Measurements from ENCODE around the gene ARL4D. TPM values are rescaled to one million over a fixed set of nuclear protein-coding genes. Genes with fewer than 3 reads are reported as not detected.

Gene ARL4D
- total and polyA plus RNA-seq, 12 donors: 2.5 to 13.5 (median 4.1) TPM

DNA sequence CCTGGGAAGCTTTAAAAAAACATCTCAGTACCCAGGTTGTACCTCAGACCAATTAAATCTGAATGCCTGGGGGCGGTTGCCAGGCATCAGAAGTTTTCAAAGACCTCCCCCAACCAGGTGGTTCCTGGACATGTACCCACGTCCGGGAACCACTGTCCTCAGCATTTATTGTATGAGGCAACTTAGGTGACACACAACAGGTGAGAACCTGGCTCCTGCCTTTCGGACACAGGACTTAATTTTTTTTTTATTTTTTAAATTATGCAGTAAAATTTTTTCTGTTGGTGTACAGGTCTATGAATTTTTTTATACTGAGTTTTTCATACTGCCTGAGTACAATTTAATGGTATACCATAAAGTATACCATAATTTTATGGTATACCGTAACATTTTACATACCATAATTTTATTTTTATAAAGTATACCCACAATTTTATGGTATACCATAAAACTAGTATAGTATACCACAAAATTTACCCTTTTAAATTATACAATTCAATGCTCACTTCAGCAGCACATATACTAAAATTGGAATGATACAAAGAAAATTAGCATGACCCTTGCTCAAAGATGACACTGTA, 46.3 kb downstream of the ARL4D start:
- 70 to 89% methylated on average over 5 of the region's 5 CpGs for WGBS, 2 donors
- no peaks in the 10 kb centered on the region for H3K4me1 ChIP-seq
- no peak for ATAC-seq
- no peaks in the 10 kb centered on the region for H3K36me3 ChIP-seq
- intact Hi-C loops (cut with DNase I): no loop called here
- H3K27ac ChIP-seq: no peak overlapping the region
- no peak overlapping the region for H3K4me3 ChIP-seq
- H3K27me3 ChIP-seq: no peaks in the 10 kb centered on the region
- H3K9me3 ChIP-seq: no peaks in the 10 kb centered on the region
- TF ChIP-seq, protein P1, sequence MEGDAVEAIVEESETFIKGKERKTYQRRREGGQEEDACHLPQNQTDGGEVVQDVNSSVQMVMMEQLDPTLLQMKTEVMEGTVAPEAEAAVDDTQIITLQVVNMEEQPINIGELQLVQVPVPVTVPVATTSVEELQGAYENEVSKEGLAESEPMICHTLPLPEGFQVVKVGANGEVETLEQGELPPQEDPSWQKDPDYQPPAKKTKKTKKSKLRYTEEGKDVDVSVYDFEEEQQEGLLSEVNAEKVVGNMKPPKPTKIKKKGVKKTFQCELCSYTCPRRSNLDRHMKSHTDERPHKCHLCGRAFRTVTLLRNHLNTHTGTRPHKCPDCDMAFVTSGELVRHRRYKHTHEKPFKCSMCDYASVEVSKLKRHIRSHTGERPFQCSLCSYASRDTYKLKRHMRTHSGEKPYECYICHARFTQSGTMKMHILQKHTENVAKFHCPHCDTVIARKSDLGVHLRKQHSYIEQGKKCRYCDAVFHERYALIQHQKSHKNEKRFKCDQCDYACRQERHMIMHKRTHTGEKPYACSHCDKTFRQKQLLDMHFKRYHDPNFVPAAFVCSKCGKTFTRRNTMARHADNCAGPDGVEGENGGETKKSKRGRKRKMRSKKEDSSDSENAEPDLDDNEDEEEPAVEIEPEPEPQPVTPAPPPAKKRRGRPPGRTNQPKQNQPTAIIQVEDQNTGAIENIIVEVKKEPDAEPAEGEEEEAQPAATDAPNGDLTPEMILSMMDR (IDR thresholded peaks at IDR 0.05): no peak
- no peak for DNase-seq

DNA sequence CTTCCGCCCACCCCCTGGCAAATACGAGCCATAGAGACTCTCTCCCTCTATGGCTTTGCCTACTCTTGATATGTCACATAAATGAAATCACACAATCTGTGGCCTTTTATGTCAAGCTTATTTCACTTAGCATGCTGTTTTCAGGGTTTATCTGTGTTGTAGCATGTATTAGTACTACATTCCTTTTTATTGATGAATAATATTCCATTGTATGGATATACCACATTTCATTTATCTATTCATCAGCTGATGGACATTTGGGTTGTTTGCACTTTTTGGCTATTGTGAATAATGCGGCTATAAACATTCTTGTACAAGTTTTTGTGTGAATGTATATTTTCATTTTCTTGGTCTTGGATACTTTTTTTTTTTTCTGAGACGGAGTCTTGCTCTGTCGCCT, 48.0 kb downstream of the ARL4D start:
- ATAC-seq: no peak
- TF ChIP-seq, protein P1 (IDR thresholded peaks at IDR 0.05): no peak
- H3K27me3 ChIP-seq: no peaks in the 10 kb centered on the region

DNA sequence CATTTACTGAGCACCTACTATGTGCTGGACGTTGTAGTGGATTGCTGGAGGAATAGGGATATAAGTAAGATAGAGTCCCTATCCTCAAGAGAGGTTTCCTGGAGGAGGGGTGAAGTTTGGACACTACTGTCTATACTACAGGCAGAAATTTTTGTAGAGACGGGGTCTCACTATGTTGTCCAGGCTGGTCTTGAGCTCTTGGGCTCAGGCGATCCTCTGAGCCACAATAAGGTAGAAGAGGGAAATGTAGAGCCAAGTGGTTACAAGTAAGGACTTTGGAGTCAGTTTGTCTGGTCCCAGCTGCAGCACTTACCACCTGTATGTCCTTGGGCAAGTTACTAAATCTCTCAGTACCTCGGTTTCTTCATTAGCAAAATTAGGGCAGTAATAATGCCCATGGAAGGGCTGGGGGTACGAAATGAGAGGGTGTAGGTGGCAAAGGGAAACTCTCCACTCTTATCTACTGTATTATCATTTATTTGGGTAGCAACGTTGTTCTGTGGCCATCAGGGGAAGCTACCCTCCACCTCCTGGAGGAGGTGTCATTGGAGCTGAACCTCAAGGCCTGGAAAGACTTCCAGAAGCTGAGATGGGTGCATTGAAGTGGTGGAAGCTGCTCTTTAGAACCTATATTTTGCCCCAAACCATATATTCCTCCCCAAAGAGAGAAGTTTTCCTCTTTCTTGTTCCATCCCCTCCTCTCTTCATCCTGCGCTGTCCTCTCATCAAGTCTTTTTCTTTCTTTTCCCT, 50.1 kb downstream of the ARL4D start:
- intact Hi-C loops (cut with DNase I): no loop called here
- Histone ChIP-seq H3K27ac (no peak overlapping the region), H3K4me1 (no peaks in the 10 kb centered on the region), H3K27me3 (no peaks in the 10 kb centered on the region), H3K4me3 (no peak overlapping the region), H3K36me3 (no peaks in the 10 kb centered on the region), H3K9me3 (no peaks in the 10 kb centered on the region)
- WGBS, 2 donors: 69 to 73% methylated on average over 7 of the region's 7 CpGs
- no peak for ATAC-seq
- no peak for DNase-seq
- TF ChIP-seq, protein P1 (IDR thresholded peaks at IDR 0.05): no peak

More for the DNA sequence above, 48.0 kb downstream of the ARL4D start:
- H3K9me3 ChIP-seq: no peaks in the 10 kb centered on the region
- DNase-seq: no peak
- no peak overlapping the region for H3K4me3 ChIP-seq
- WGBS, 2 donors: 95 to 97% methylated on average over 5 of the region's 5 CpGs
- H3K36me3 ChIP-seq: no peaks in the 10 kb centered on the region
- H3K4me1 ChIP-seq: no peaks in the 10 kb centered on the region
- intact Hi-C loops (cut with DNase I): no loop called here
- H3K27ac ChIP-seq: no peak overlapping the region

- ATAC-seq: peak in 1 of 8 donors; percentile 27
- DNase-seq: no peak
- H3K4me1 ChIP-seq: no peaks in the 10 kb centered on the region
- TF ChIP-seq, protein P1 (IDR thresholded peaks at IDR 0.05): no peak
- H3K27me3 ChIP-seq: no peaks in the 10 kb centered on the region
- no peaks in the 10 kb centered on the region for H3K36me3 ChIP-seq
- no peak overlapping the region for H3K4me3 ChIP-seq
- H3K9me3 ChIP-seq: no peaks in the 10 kb centered on the region
- intact Hi-C loops (cut with DNase I): no loop called here
- H3K27ac ChIP-seq: no peak overlapping the region
- WGBS, 2 donors: 83 to 87% methylated on average over 8 of the region's 8 CpGs
These were observed 50.9 kb downstream of the ARL4D start for GRCh38 chr17:43449470-43450248.

Other genes with a start within 250 kb of the ARL4D start
- 100 to 1,000 TPM in 7 of 10 donors, 10 to 100 TPM in 3; 80.3 to 120 (median 107) TPM for gene NBR1, start 227.8 kb upstream of the ARL4D start, total RNA-seq
- 10 to 100 TPM; 28.5 to 39.9 TPM for gene NBR1, start 227.8 kb upstream of the ARL4D start, polyA plus RNA-seq
- gene TMEM106A, start 187.1 kb upstream of the ARL4D start, total RNA-seq: 10 to 100 TPM in 1 of 10 donors, 1 to 10 TPM in 9; 1.9 to 10.4 (median 2.7) TPM
- 1 to 10 TPM; 1.1 to 3.2 TPM for gene TMEM106A, start 187.1 kb upstream of the ARL4D start, polyA plus RNA-seq
- gene CCDC200, start 170.4 kb upstream of the ARL4D start, total RNA-seq: not detected
- not detected for gene CCDC200, start 170.4 kb upstream of the ARL4D start, polyA plus RNA-seq
- gene RNU2-1, start 165.0 kb upstream of the ARL4D start, total RNA-seq: 1,000 to 10,000 TPM in 8 of 10 donors, 100 to 1,000 TPM in 2; 802 to 4,475 (median 3,039) TPM
- gene RNU2-1, start 165.0 kb upstream of the ARL4D start, polyA plus RNA-seq: not detected
- 10 to 100 TPM; 22.4 to 42.0 (median 29.0) TPM for gene DHX8, start 85.0 kb downstream of the ARL4D start, total RNA-seq
- 10 to 100 TPM; 19.2 to 24.8 TPM for gene DHX8, start 85.0 kb downstream of the ARL4D start, polyA plus RNA-seq
- gene ETV4, start 147.3 kb downstream of the ARL4D start, total RNA-seq: 1 to 10 TPM in 3 of 10 donors, under 1 TPM in 6, not detected in 1; 0.40 to 1.6 (median 0.76) TPM
- gene ETV4, start 147.3 kb downstream of the ARL4D start, polyA plus RNA-seq: 1 to 10 TPM in 1 of 2 donors, under 1 TPM in 1; 0.59 to 2.8 TPM